Measurements from ENCODE around the gene B3GALNT2. TPM values are rescaled to one million over a fixed set of nuclear protein-coding genes. Genes with fewer than 3 reads are reported as not detected.

Gene B3GALNT2
- total and polyA plus RNA-seq, 2 of the 4 experiments (the other 2 are of a cell fraction): 11.0 to 32.8 TPM

DNA sequence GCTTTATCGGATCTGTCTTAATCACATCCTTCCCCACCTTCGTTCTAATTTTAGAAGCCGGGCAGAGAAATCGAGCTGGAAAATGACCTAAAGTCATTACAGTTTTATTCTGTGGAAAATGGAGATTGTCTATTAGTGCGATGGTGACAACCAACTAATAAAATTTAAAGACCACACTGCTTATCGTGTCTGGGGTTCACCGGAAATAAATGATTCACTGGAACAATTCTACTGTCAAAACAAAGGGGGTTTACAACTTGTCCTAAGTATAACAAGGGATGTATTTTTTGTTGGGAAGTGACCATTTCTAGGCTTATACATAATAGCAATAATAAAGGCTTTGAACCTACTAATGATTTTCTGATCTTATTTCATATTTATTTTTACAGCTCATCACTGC, 55.6 kb downstream of the B3GALNT2 start:
- H4K8ac ChIP-seq (ENCODE audit: low read depth in 2 of 2, low read length in 2 of 2): no peak overlapping the region
- H3K14ac ChIP-seq (replicated peaks; ENCODE audit: low read depth, low read length): no peak overlapping the region
- dilution Hi-C loops (cut with HindIII; ENCODE audit: low sequenced_read_pairs, unreplicated experiment): no loop called here
- H2AK5ac ChIP-seq (ENCODE audit: low read depth, low read length): no peak overlapping the region
- H4K20me1 ChIP-seq (ENCODE audit: insufficient read depth, low read length): 0 out of 2 replicates have a peak, but pooled peaks cover 3% of the 10 kb centered on the region
- no peak overlapping the region for H4K5ac ChIP-seq (ENCODE audit: low read depth, low read length)
- peaks cover 33% of the 10 kb centered on the region for H3K36me3 ChIP-seq (ENCODE audit: control insufficient read depth, insufficient read depth, low read length)
- POLR2A ChIA-PET (ENCODE audit: unreplicated experiment): no interaction called here
- BruUV-seq (replicated peaks): TSS peak; percentile 69
- in situ Hi-C loops (cut with MboI; ENCODE audit: low sequenced_read_pairs): no loop called here
- H2BK5ac ChIP-seq (ENCODE audit: low read depth, low read length, poor library complexity, severe bottlenecking): no peak overlapping the region
- H3K27ac ChIP-seq (ENCODE audit: insufficient read depth, low read length): no peak overlapping the region
- DNase-seq (no peak), ATAC-seq (ENCODE audit: low read depth) (no peak)
- no peak overlapping the region for H2AFZ ChIP-seq (replicated peaks; ENCODE audit: low read length, poor library complexity)
- H2BK20ac ChIP-seq (ENCODE audit: low read depth, low read length): no peak overlapping the region
- no peak overlapping the region for H4K91ac ChIP-seq (ENCODE audit: insufficient read depth, low read depth, low read length)
- peaks cover 4 to 8% of the 10 kb centered on the region in 2 experiments; a peak in 1 of 4 replicates for H3K79me1 ChIP-seq (ENCODE audit: low read depth in 1 of 2, low read length in 2 of 2)
- TF ChIP-seq MAZ (IDR thresholded peaks at IDR 0.05; ENCODE audit: borderline replicate concordance, low read depth, low read length) (no peak), SMC3 (IDR thresholded peaks at IDR 0.05; ENCODE audit: low read depth, low read length) (no peak), CEBPB (IDR thresholded peaks at IDR 0.05; ENCODE audit: low read depth, low read length) (no peak), MAFK (IDR thresholded peaks at IDR 0.05; ENCODE audit: low read depth, low read length) (no peak), RFX5 (IDR thresholded peaks at IDR 0.05; ENCODE audit: low read depth, low read length) (no peak), NFE2L2 (IDR thresholded peaks at IDR 0.05; ENCODE audit: low read depth, low read length) (no peak), RAD21 (IDR thresholded peaks at IDR 0.05; ENCODE audit: low read length) (no peak), FOS (IDR thresholded peaks at IDR 0.05; ENCODE audit: low read depth, low read length) (no peak), POLR2A (IDR thresholded peaks at IDR 0.05; ENCODE audit: low read depth, low read length) (no peak), BHLHE40 (IDR thresholded peaks at IDR 0.05; ENCODE audit: low read depth, low read length) (no peak), RCOR1 (IDR thresholded peaks at IDR 0.05; ENCODE audit: insufficient replicate concordance, low read length) (no peak), CHD1 (IDR thresholded peaks at IDR 0.05; ENCODE audit: low read depth, low read length) (no peak), MXI1 (IDR thresholded peaks at IDR 0.05; ENCODE audit: borderline replicate concordance, low read depth, low read length) (no peak), CTCF (conservative IDR thresholded peaks at IDR 0.05; ENCODE audit: low read depth, low read length) (no peak)
- TF ChIP-seq, protein P1, sequence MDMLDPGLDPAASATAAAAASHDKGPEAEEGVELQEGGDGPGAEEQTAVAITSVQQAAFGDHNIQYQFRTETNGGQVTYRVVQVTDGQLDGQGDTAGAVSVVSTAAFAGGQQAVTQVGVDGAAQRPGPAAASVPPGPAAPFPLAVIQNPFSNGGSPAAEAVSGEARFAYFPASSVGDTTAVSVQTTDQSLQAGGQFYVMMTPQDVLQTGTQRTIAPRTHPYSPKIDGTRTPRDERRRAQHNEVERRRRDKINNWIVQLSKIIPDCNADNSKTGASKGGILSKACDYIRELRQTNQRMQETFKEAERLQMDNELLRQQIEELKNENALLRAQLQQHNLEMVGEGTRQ (IDR thresholded peaks at IDR 0.05; ENCODE audit: low read depth, low read length): no peak
- TF ChIP-seq, protein P2, sequence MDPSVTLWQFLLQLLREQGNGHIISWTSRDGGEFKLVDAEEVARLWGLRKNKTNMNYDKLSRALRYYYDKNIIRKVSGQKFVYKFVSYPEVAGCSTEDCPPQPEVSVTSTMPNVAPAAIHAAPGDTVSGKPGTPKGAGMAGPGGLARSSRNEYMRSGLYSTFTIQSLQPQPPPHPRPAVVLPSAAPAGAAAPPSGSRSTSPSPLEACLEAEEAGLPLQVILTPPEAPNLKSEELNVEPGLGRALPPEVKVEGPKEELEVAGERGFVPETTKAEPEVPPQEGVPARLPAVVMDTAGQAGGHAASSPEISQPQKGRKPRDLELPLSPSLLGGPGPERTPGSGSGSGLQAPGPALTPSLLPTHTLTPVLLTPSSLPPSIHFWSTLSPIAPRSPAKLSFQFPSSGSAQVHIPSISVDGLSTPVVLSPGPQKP (IDR thresholded peaks at IDR 0.05; ENCODE audit: borderline replicate concordance, low read depth, low read length): no peak
- H2AK9ac ChIP-seq (replicated peaks; ENCODE audit: low read depth, low read length, poor library complexity): no peak overlapping the region
- H3K9me3 ChIP-seq (ENCODE audit: control insufficient read depth, insufficient read depth, low read length): no peaks in the 10 kb centered on the region
- H3K27me3 ChIP-seq (ENCODE audit: control insufficient read depth, insufficient read depth, low read length): no peaks in the 10 kb centered on the region
- no peak overlapping the region for H3K18ac ChIP-seq (ENCODE audit: low read depth, low read length)
- H3K56ac ChIP-seq (ENCODE audit: extremely low read depth, insufficient read depth, low read length): no peak overlapping the region
- H3K4me3 ChIP-seq (ENCODE audit: insufficient read depth, low read depth, low read length): no peak overlapping the region
- H3K23ac ChIP-seq (ENCODE audit: low read depth, low read length): no peak overlapping the region
- no peaks in the 10 kb centered on the region for H3K9me1 ChIP-seq (ENCODE audit: insufficient read depth, low read length)
- H3K4me1 ChIP-seq (ENCODE audit: control insufficient read depth, insufficient read depth, low read length): 0 out of 2 replicates have a peak, but pooled peaks cover 2% of the 10 kb centered on the region
- no peak overlapping the region for H3K4me2 ChIP-seq (ENCODE audit: low read depth, low read length)
- no CpG with 5 or more reads among the region's 7 CpGs for WGBS, 2 experiments (ENCODE audit: extremely low coverage in 2 of 2, insufficient read length in 1 of 2)
- H2BK15ac ChIP-seq (ENCODE audit: low read depth, low read length): no peak overlapping the region
- no peak overlapping the region for H3K4ac ChIP-seq (ENCODE audit: low read depth, low read length)
- no peak overlapping the region for H3K9ac ChIP-seq (ENCODE audit: low read depth, low read length)
- no peak overlapping the region for H2BK120ac ChIP-seq (ENCODE audit: low read depth, low read length)
- CTCF ChIA-PET: interaction anchor here (0.7 kb wide), 1 partner anchor 11 kb away, joined by 5 read pairs; no protein-coding TSS in a partner anchor
- intact Hi-C loops (cut with micrococcal nuclease): no loop called here

Data from IMR-90 (cell line).